Measurements from ENCODE around the gene HCAR2.
"Not testable (repeated sequence)": the region's sequence is repeated elsewhere in the genome, so short reads cannot be mapped to it uniquely, and the experiment has no call there.

- not testable (repeated sequence) for TF ChIP-seq CTCF (conservative IDR thresholded peaks at IDR 0.05; ENCODE audit: low read length); EZH2phosphoT487 (IDR thresholded peaks at IDR 0.05; ENCODE audit: borderline replicate concordance)
These were observed 12.1 kb upstream of the HCAR2 start for GRCh38 chr12:122715211-122715610.

Data from Loucy (cell line).